GM21737 (cell line): ENCODE measurements around the gene SSTR1.

Experiments used
- ATAC-seq: cut with Tn5 transposase; IDR thresholded peaks from one replicate; pipeline ENCODE4 v1.9.1; 2021; ENCODE audit warnings: mild to moderate bottlenecking, moderate library complexity; ENCODE audit not compliant: unreplicated experiment

Gene SSTR1

DNA sequence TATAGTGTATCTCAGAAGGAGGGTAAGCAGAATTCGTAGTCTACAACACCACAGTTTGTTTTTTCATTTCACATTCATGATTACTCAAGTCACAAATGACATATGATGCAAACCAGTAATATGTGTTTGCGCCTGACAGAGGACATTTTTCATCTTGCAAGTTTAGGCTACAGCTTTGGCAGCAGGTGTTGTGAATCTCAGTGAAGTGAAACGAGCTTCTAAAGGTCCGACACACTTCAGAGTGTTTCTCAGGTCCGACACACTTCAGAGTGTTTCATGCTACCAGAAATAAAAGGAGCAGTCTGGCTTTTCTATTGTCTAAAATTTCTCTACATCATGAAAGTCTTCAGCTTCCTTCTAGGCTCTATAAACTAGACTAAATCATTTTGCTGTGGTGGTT is 25.5 kb downstream of the SSTR1 start:
- ATAC-seq: no peak

GRCh38 chr14:38238332-38238731 is 30.6 kb downstream of the SSTR1 start:
- no peak for ATAC-seq

- no peak for ATAC-seq
Observed at GRCh38 chr14:38238878-38239277, 31.2 kb downstream of the SSTR1 start.

DNA sequence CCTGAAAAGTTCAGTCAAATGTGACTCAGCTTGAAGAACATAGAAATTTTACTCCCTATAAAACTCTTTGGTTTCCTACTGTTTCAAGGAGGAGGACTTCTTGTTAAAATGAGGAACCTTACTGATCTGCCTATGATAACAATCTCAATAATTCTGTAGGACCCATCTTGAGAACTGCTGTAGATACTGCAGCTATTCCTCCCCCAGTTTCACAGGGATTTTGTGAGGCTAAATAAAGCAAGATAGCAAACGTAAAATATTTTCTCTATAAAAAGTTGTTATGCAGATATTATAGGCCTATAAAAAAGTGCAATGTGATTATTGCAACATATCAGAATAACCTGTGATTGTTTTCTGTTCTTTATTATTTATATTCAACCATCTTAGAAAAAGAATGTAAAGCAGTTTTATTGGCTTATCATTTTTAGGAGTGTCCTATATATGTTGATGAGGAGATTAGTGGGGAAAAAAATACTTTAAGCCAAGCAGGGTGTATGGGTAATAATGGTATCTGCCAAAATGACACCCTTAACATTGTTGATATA is 36.1 kb downstream of the SSTR1 start:
- ATAC-seq: no peak

- ATAC-seq: no peak
Observed at GRCh38 chr14:38248321-38249028, 40.8 kb downstream of the SSTR1 start.

- no peak for ATAC-seq
Observed at GRCh38 chr14:38250331-38250730, 42.6 kb downstream of the SSTR1 start.

DNA sequence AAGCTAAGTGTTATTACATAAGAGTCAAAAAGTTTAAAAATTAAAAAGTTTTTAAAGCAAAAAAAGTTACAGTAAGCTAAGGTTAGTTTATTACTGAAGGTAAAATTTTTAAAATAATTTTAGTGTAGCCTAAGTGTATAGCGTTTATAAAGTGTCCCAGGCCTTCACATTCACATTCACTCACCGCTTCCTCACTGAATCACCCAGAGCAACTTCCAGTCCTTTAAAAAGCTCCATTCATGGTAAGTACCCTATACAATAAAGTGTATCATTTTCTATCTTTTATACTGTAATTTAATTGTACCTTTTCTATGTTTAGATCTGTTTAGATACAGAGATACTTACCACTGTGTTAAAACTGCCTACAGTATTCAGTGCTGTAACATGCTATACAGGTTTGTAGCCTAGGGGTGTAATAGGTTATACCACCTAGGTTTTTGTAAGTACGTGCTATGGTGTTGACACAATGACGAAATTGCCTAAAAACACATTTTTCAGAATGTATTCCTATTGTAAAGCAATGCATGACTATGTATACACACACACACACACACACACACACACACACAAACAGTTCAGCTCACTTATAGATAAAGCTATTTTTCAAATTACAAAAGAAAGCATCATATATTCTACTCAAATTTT is 44.5 kb downstream of the SSTR1 start:
- no peak for ATAC-seq

- no peak for ATAC-seq
Observed at GRCh38 chr14:38253676-38254075, 46.0 kb downstream of the SSTR1 start.

GRCh38 chr14:38254571-38255407 is 47.1 kb downstream of the SSTR1 start:
- no peak for ATAC-seq

DNA sequence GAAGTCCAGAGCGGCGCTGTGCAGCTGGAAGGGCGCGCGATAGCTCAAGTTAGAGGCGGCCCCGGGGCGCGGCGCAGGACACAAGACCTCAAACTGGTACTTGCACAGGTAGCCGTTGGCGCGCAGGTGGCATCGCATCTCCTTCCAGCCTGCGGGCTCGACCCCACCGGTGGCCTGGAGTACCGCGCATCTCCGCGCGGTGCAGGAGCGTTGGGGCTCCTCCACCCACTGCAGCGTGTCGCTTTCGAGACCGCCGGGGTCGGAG is 47.6 kb downstream of the SSTR1 start:
- ATAC-seq: no peak

DNA sequence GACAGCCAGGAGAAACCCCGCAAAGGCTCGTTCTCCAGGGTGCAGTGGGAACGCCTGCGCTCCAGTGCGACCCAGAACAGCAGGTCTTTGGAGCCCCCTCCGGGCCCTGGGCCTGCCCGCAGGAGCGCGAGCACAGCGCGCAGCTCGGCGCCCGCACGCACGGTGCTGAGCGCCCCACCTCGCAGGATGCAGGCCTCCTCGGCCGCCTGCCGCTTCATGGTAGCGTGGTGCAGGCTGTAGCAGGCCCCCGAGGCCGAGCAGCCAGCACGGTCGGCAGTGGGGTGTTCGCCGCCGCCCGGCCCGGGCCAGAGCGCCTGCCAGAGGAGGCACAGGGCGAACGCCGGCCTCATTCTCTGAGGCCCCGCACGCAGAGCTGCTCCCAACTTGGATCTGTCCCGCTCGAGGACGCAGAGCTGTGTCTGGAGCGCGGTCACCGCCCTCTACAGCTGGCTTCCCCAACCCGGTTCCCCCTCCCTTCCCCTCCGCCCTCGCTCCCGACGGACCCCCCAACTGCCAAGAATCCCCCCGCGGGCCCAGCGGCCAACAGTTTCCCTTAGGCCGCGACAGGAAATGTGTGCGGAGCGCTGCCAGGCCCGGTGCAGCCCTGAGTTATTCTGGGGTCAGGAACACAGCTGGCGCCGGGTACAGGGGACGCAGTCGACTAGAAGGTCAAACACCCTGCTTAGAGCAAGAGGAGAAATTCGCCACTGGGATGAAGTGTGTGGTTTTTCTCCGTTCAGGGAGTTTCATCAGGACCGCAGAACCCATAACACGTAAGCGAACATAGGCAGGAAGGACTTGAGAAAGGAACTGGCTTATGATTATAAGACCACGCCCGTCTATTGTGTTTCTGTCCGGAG is 48.2 kb downstream of the SSTR1 start, which contains the start of gene CLEC14A:
TSS of gene CLEC14A (minus strand) at position 421 of the 860 bp plus-strand sequence. CDS start at position 350, 71 bp downstream.
- no peak for ATAC-seq

DNA sequence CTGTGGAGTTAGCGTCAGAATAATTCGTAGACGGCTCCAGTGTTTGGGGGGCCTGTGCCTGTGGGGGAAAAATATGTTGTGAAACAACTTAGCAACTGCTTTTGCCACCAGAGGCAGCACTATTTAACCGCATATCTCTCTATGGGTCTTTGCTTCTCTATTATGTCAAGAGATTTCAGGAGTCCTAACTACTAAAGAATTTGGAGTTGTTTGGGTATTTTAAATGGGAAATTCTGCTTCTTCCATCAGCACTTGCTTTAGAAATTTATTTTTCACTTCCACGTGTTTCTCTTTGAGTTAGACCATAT is 48.8 kb downstream of the SSTR1 start:
- no peak for ATAC-seq

DNA sequence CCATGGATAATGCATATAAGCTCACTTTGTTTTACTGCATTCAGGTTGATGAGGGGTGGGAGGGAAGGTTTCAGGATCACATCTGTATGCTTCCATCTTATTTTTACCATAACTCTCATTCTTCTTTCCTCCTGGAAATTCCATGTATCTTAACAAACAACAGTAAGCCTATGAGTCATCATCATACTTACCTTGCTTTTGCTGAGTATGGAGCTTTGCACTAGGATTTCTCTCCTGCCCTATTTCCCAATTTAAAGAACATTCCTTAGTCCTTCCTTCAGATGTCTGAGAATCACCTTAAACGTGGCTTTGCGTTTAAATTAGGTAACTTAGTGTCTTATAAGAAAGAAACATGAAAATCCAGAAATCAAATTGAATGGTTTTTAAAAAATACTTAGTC is 49.8 kb downstream of the SSTR1 start:
- no peak for ATAC-seq

DNA sequence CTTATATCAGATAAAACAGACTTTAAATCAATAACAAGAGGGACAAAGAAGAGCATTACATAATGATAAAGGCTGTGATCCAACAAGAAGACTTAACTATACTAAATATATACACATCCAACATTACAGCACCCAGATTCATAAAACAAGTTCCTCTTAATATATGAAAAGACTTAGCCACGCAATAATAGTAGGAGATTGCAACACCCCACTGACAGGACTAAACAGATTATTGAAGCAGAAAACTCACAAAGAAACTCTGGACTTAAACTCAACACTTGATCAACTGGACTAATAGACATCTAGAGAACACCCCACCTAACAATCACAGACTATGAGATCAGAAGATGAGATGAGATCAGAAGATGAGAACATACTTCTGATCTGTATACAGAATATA is 53.9 kb downstream of the SSTR1 start:
- ATAC-seq: no peak
